ENCODE measurements around the gene DBET.
"Not testable (repeated sequence)": the region's sequence is repeated elsewhere in the genome, so short reads cannot be mapped to it uniquely, and the experiment has no call there.

DBET gene

GRCh38 chr4:190064342-190064741 lies at the start of gene DBET:
TSS of gene DBET (plus strand) at chr4:190064502.
- not testable (repeated sequence) for DNase-seq

DNA sequence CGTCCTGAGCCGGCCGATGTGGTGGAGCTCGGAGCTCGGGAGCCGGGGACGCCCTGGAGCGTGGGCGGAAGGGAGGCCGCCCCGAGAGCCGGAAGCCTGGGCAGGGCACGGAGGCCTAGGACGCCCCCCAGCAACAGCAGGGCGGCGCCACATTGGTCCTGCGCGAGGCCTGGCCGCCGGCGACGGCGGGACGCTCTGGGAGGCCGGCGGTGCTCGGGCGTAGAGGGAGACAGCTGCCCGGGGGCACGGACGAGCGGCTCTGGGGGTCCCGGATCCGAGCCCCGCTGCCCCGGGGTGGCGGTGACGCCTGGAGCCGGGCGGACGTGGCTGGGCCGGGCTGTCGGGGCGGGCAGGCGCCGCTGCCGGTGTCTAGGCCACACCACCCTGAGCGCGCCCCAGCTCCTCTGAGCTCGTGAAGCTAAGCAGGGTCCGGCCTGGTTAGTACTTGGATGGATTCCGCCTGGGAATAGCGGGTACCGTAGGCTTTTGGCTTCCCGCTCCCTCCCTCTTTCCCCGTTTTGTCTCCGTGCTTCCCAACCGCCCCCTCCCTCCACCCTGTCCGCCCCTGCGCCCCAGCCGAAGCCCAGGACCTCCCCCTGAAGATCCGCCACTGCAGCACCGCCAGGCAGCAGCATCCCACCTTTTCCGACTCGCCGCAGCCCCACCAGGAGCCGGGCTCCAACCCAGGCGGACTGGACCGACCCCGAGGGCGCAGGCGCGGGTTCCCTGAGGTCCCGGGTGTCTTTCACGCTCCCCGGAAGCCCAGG lies 49.3 kb upstream of the DBET start:
- no peak for DNase-seq

DNA sequence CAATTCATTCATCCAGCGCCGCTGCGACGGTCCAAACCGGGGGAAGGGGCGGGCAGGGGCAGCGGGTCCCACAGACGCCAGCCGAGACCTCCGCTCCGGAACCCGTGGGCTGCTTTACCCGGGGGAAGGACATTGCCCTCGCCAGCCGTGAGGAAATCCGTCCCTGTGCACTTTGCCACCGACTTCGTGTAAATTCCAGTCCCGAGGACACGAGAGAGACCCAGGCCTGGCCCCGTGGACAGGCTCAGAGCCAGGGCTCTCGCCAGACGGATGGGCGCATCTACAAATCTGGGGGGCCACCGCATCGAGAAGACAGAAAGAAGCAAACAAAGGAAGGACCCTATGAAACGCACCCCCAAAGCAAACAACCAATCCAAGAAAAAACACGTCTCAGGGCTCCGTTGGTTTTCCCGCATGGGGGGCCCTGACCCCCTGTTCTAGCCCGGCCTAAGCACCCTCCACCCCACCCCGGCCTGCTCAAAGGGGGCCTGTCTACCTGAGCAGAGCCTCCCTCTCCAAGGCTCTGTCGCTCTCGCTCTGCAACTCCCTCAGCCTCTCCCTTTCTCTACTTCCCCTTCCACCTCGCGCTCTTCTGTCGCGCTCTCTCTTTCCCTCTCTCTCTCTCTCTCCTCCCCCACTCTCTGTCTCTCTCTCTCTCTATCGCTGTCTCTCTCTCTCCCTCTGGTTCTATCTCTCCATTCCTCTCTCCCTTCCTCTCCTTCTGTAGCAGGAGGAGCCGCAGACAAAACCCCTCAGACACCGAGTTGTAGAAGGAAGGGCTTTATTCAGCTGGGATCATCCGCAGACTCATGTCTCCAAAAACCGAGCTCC lies 48.5 kb upstream of the DBET start:
- no peak for DNase-seq

GRCh38 chr4:190016369-190017289 lies 47.7 kb upstream of the DBET start:
- no peak for DNase-seq

DNA sequence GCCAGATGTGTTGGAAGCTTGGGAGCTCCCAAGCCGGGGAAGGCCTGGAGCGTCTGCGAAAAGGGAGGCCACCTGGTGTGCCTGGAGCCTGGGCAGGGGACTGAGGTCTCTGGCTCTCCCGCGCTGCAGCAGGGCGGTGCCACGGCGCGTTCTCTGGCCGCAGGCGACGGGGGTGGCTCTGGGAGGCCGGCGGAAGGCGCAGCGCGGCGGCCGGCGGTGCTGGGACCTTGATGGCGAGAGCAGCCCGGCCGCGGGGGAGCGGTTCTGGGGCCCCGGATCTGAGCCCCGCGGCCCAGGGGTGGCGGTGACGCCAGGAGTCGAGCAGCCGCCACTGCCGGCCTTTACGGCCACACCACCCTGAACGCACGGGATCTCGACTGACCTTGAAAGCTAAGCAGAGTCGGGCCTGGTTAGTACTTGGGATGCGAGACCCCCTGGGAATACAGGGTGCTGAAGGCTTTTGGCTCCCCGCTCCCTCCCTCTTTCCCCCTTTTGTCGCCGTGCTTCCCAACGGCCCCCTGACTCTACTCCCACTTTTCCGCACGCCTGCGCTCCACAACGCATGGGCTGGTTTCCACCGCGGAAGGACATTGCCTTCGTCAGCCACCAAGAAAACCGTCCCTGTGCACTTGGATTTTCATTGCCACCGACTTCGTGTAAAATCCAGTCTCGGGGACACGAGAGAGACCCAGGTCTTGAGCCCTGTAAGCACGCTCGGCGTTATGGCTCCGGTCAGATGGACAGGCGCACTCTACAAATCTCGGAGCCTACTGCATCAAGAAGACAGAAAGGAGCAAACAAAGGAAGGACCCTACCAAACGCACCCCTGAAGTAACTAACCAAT lies 46.7 kb upstream of the DBET start:
- DNase-seq = no peak

DNA sequence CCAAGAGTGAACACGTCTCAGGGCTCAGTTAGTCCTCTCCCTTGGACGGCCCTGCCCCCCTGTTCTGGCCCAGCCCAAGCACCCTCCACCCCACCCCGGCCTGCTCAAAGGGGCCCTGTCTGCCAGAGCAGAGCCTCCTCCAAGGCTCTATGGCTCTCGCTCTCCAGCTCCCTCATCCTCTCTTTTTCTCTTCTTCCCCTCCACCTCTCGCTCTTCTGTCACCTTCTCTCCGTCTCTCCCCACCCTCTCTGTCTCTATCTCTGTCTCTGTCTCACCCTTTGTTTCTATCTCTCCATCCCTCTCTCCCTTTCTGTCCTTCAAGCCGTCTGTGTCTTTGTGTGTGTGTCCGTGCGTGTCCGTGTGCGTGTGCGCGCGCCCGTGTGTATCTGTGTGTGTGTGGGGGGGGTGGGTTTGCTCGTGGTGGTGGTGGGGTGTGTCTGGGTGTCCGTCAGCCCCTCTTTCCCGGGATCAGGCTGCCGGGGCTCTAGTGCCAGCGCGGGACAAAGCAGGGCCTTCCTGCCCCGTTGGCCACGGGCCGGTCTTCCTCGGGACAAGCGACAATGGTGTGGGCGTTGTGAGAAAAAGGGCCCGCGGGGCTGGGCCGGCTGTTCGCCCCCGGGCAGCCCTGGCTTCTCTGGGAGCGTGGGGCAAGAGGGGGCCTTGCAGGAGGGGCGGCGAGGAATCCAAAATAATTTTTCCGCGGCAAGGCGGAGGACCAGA lies 45.9 kb upstream of the DBET start:
- no peak for DNase-seq

- DNase-seq = no peak
Observed at GRCh38 chr4:190019023-190019858, 45.1 kb upstream of the DBET start.

DNA sequence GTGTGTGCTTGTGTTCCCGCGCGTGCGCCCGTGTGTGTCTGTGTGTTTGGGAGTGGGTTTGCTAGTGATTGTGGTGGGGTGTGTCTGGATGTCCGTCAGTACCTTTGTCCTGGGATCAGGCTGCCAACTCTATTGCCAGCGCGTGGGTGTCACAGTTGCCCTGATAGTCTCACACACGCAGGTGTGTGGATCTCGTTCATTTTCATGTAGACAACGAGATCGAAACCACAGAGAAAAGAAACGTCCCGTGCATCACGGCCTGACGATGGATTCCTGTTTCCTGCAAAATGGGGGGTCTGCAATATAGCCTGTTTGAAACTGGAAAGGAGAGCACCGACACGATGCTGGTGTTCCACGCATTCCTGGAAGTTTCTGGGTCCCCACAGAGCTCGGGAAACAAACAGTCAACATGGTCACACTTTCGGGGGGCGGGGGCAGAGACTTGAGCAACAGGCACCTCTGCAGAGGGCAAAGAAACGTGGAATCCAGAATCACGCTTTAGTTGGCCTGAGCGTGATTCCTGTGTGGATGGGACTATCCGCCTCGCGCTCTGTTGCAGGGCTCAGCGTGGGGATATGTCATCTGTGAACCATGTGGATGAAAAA lies 44.3 kb upstream of the DBET start:
- not testable (repeated sequence) for DNase-seq

DNA sequence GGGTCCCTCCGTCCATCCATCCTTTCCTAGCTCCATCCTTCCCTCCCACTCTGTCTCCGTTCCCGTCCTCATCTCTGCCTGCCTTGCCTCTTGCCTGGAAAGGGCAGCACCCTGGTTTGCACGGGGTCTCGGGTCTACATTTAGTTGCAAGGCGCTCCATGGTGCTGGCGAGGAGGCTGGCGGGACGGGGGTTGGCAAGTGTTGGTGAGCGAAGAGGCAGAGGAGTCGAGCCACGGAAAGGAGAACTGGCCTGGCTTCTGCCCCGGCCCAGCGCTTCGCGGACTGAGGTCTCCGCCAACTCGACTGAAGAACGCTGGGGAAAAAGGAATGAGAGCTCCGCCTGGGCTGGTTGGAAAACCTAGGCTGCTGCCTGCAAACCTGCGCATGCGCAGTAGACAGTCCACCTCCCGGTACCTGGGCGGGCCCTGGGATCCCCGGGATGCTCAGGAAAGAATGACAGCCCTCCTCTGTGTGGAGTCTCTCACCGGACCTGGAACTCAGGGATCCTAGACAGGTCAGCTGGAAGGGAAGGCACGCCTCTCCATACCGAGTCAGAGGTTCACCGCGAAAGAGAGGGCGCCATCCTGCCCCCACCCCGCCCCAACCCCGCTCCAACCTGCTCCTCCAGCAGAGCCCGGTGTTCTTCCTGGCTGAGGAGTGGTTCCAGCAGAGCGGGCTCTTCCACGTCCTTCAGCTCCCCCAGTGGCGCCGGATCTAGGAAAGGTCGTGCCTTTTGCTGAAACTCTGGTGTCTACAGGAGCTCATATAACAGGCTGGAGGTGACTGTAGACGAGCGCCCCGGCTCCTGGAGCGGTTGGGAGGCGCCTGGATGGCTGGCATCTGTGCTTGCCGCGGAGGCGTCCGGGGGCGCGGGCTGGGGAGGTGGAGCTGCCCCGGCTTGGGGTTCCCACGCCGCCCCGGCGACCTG lies 43.2 kb upstream of the DBET start:
- no peak for DNase-seq

DNA sequence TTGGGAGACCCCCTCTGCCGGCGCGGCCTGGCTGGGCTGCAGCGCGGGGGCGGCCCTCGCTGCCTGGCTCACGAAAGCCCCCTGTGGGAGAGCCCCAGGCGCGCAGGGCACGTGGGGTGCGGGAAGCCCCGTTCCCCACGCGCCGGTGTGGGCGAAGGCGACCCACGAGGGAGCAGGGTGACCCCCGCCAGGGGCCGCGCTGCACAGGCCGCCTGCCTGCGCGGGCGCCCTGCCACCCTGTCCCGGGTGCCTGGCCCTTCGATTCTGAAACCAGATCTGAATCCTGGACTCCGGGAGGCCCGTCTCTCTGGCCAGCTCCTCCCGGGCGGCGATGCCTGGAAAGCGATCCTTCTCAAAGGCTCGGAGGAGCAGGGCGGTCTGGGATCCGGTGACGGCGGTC lies 42.3 kb upstream of the DBET start:
- not testable (repeated sequence) for DNase-seq

GRCh38 chr4:190022614-190023281 lies 41.6 kb upstream of the DBET start:
- DNase-seq = not testable (repeated sequence)

DNA sequence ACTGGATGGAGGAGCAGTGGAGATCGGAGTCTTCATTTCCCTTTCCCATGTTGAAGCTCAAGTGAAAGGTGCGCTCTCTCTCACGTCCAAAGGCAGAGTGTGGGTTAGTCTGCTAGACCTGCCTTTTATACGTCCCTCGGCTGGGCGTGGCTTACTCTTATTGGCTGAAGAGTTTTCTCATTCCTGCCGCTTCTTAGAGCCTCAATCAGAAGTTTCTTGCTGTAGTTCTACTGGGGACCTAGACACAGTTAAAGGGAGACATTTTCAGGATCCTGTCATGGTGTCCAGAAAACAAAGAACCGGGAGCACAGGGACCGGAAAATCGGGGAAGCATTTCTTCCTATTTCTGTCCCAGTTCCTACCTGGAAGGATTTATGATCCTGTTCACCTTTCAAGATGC lies 37.1 kb upstream of the DBET start, which contains the start of gene FRG2:
TSS of gene FRG2 (minus strand) at position 101 of the 400 bp plus-strand sequence. CDS start at position 49, 52 bp downstream.
- not testable (repeated sequence) for DNase-seq

- DNase-seq = not testable (repeated sequence)
Observed at GRCh38 chr4:190031264-190031663, 33.0 kb upstream of the DBET start.

DNA sequence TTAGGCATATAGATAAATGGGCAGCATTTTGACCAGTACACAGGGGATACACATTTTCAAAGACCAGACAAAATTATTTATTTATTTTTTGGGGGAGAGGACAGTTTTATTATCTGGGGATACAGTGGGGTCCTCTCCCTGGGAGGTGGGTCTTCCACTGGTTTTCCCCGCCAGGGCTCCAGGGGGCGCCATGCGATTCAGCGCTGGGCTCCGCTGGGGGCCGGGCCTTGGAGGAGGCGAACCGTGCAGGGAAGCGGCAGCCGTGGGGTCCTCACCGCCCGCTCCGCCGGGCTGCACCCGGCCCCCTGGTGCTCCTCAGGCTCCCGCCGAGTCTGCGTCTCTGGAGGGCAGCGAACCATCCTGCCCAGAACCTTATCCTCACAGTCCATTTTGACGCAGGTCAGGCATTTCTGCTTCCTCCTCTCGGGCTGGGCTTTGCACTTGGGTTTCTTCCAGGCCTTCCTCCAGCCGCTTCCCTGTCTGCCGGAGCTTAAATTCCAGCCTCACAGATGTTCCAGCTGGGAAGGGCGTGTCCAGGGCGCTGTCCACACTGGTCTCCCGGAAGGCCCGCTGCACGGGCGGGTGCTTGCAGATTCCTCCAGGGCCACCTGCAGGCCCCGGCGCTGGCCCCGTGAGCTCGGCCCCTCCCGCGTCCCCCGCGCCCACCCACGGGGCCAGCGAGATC lies 26.5 kb upstream of the DBET start:
- not testable (repeated sequence) for DNase-seq

GRCh38 chr4:190040873-190041272 lies 23.4 kb upstream of the DBET start:
- DNase-seq = not testable (repeated sequence)

GRCh38 chr4:190047627-190048026 lies 16.7 kb upstream of the DBET start:
- not testable (repeated sequence) for DNase-seq

Data from activated gamma-delta T cell treated with Interleukin-2 at 50 U/mL for 16 hours (primary cell).